M059J (cell line): ENCODE results near the gene DPP9. TPM values are rescaled to one million over a fixed set of nuclear protein-coding genes. Genes with fewer than 3 reads are reported as not detected.

ENCODE experiments used
- DNase-seq: peaks from one replicate; pipeline ENCODE4 v3.0.0-alpha.2; 2012; ENCODE audit warnings: low read depth
- total RNA-seq: library from RNA; depleted of rRNA; stranded (reverse); fragments of >200 nt; shearing (Covaris generic); gene quantifications from 2 replicates; pipeline ENCODE4 v1.2.3, GENCODE V29; 2014

DPP9 gene
- total RNA-seq, 1 experiment from 2014 or later = 71.4 TPM

DNA sequence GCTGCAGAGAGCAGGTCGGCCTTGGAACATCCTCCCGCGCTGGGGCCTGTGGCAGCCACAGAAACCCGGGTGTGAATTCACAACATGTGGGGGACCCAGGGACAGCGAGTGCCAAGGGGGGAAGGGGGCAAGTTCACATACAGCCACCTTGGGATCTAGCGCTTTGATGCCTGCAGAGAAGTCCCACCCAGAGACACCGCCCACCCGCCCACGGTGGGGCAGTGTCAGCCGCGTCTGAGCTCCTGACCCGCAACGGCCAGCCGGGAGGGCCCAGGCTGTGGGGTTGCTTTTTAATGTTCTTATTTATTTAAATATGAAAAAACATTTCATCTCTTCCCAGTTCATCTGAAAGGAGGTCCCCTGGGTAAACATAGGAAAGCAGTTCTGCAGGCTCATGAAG, 66.4 kb downstream of the DPP9 start:
- DNase-seq = no peak

- DNase-seq = no peak
These were observed 67.5 kb downstream of the DPP9 start for GRCh38 chr19:4656102-4656501.

GRCh38 chr19:4654437-4655361, 68.9 kb downstream of the DPP9 start:
- no peak for DNase-seq

- DNase-seq = no peak
These were observed 69.7 kb downstream of the DPP9 start for GRCh38 chr19:4653793-4654436.

GRCh38 chr19:4652075-4652474, 71.6 kb downstream of the DPP9 start:
- DNase-seq = no peak

GRCh38 chr19:4650159-4650558, 73.5 kb downstream of the DPP9 start:
- DNase-seq = no peak

DNA sequence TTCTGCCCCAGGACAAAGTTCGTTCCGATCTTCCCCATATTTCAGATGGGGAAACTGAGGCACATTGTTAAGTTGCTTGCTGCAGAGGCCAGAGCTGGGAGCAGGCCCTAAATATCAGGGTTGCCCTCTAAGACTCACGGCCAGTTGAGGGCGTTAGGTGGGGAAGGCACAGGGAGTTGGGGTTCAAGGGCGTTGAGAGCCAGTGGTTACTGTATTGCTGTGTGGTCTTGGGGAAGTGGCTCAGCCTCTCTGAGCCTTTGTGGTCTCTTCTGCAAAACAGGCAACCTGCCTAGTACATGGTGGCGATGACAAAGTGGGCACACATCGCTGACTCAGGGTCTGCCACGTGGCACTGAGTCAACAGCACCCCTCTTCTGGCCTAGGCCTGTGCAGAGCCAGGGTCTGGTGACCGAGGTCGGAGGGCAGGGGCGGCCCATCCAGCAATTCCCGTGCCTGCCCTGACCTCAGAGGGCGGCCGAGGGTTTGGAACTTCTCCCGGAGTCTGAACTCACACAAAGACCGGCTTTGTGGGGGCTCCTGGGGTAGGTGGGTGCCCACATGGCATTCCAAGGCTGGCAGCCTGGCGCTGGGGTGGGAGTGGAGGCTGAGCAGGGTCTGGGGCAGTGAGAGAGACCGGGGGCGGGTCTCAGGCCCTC, 74.1 kb downstream of the DPP9 start:
- no peak for DNase-seq

GRCh38 chr19:4647676-4648644, 75.7 kb downstream of the DPP9 start:
- DNase-seq = no peak

DNA sequence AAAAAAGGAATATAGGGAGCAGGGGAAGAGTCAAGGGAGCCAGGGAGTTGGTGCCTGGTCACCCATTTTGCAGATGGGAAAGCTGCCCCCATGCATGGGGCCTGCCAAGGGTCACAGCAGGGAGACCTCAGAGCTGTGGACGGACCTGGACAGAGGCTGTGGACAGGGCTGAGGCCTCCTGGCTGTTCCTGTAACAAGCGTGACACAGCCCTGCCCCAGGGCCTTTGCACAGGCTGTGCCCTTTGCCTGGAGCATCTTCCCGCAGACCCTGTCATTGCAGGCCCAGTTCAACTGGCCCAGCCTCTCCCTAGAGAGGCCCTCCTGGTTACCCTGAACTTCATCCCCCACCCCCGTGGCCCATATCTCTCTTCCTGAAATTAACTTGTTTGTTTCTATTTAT, 77.9 kb downstream of the DPP9 start:
- no peak for DNase-seq

DNA sequence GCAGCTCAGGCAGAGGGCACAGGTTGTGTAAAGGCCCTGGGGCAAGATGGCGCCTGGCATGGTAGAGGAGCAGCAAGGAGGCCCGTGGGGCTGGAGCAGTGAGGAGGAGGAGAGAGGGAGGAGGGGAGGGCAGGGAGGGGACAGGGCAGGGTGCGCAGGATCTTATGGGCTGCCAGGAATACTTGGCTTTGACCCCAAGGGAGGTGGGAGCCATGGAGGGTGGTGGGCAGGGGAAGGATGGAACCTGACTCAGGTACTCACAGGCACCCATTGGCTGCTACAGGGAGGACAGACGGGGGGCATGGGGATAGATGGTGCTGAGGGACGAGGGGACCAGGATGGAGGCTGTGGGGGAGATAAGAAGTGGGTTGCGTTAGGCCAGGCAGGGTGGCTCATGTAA, 81.0 kb downstream of the DPP9 start:
- DNase-seq = no peak

DNA sequence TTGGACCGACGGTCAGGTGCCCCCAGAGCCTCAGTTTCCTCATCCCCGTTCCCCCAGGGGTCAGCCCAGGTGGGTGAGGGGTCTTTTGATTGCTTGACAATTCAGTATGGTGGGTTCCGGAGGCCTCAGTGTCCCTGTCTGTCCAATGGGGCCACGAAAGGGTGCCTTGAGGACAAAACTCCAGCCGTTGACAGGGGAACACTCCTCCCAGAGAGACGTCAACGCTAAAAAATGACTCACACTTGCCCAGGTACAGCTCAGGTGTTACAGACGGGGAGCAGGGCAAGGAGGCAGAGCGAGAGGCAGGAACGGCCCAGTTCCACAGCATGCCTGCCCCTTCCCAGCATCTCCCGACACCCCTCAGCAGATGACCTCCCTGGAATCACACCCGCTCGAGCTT, 82.5 kb downstream of the DPP9 start:
- no peak for DNase-seq

- no peak for DNase-seq
These were observed 83.2 kb downstream of the DPP9 start for GRCh38 chr19:4640247-4641000.

DNA sequence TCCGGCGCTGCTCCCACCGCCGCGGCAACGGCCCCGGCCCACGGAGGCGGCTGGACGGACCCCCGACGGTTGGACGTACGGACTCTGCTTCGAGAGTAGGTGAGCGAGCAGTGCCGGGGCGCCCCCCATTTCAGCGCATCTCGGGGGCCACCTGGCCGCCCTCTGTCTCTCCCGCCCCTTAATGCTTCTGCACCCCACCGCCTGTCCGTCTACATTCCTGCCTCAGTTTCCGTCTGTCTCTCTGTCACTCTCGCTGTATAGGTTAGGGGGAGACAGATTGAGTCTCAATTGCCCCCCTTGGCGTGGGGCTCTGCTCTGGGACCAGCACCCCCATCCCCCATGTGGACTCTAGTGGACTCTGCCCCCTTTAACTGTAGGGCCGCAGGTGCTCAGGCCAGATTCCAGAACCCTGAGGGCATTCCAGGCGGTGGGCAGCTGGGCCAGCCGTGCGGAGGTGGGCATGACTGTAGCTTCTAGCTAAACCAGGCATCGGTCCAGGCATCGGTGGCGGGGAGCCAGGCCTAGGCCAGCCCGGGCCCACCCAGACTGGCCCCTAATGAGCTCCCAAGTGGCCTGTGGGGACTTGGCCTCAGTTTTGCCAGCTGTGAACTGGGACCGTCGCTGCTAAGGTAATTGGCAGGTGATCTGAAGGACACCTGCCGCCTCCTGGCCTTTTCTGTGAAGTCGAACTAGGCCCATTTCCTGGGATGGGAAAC, 84.0 kb downstream of the DPP9 start:
- DNase-seq = no peak

DNA sequence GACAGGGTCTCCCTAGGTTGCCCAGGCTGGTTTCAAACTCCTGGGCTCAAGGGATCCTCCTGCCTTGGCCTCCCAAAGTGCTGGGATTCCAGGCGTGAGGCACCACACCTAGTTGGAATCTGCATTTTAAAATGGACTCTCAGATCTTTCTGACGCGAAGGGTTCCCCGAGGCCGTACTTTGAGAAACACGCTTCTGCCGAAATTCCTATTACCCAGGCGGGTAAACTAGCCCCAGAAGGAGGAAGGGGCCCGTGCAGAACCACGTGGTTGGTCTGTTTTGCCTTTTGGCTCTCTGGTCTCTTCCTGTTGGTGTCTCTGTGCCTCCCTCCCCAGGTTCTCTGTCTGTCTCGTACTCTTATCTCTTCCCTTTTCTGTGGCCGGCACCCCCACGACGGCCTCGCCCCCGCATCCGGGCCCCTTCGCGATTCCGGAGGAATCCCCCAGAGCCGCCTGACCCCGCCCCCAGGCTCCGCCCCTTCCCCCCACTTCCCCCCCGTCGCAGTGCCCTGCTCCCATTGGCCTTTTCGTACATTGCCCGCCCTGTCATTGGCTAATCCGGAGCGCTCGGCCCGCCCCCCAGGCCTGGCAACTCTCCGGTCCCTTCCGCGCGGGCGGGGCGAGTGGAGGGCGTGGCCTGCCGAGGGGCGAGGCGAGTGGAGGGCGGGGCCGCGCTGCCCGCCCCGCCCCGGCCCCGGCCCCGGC, 84.7 kb downstream of the DPP9 start, which contains the start of gene TNFAIP8L1:
TNFAIP8L1 (plus strand) TSS at position 689 of the 703 bp plus-strand sequence. CDS start 12,354 bp downstream, outside the sequence.
- DNase-seq = peak; percentile 88

GRCh38 chr19:4638317-4638716, 85.3 kb downstream of the DPP9 start:
- no peak for DNase-seq

GRCh38 chr19:4636761-4637160, 86.9 kb downstream of the DPP9 start:
- no peak for DNase-seq

GRCh38 chr19:4636151-4636717, 87.4 kb downstream of the DPP9 start:
- peak; percentile 42 for DNase-seq

DNA sequence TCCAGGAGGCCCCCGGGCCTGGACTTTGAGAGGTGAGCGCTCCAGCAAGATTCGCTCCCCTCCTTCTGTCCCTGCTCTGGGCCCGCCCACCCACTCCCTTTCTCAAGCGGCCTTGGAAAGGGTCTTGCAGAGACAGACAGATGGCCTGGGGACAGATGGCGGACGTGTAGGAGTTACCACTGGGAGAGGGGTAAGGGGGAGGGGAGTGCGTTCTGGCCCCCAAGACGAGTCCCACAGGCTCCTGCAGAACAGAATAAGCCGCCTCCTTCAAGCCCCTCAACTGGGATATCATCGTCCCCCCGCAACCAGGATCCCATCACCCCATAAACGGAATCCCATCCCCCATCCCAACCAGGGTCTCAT, 87.9 kb downstream of the DPP9 start:
- DNase-seq = no peak
